22Rv1 (cell line): Measurements from ENCODE around the gene MAGI1.

ENCODE experiments used
- ZFX ChIP-seq: fragments of 450-650 bp; IDR thresholded peaks from 2 replicates; pipeline ENCODE4 v1.6.1; 2017; ENCODE audit warnings: antibody characterized with exemption, borderline replicate concordance
- TF ChIP-seq, protein P1 (sequence below): fragments of 450-650 bp; IDR thresholded peaks from 2 replicates; pipeline ENCODE4 v1.5.1; 2017; ENCODE audit warnings: mild to moderate bottlenecking

- TF ChIP-seq, protein P1, sequence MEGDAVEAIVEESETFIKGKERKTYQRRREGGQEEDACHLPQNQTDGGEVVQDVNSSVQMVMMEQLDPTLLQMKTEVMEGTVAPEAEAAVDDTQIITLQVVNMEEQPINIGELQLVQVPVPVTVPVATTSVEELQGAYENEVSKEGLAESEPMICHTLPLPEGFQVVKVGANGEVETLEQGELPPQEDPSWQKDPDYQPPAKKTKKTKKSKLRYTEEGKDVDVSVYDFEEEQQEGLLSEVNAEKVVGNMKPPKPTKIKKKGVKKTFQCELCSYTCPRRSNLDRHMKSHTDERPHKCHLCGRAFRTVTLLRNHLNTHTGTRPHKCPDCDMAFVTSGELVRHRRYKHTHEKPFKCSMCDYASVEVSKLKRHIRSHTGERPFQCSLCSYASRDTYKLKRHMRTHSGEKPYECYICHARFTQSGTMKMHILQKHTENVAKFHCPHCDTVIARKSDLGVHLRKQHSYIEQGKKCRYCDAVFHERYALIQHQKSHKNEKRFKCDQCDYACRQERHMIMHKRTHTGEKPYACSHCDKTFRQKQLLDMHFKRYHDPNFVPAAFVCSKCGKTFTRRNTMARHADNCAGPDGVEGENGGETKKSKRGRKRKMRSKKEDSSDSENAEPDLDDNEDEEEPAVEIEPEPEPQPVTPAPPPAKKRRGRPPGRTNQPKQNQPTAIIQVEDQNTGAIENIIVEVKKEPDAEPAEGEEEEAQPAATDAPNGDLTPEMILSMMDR, result no peak
- no peak for TF ChIP-seq ZFX
Measured at GRCh38 chr3:65600888-65601287, 437.8 kb downstream of the MAGI1 start.
